NT2/D1 (cell line): ENCODE data around the gene KIF2A.

Source experiments
- DNase-seq: peaks from one replicate; pipeline ENCODE4 v3.0.0-alpha.2; 2011; ENCODE audit warnings: low read depth, low spot score
- H3K27me3 ChIP-seq: 2 replicates; pipeline ENCODE4 v1.6.0; 2011; ENCODE audit warnings: mild to moderate bottlenecking; ENCODE audit not compliant: insufficient read length, insufficient read depth
- H3K36me3 ChIP-seq: 2 replicates; pipeline ENCODE4 v1.6.1; 2011; ENCODE audit warnings: mild to moderate bottlenecking, low read length, mixed read lengths; ENCODE audit not compliant: insufficient read depth, insufficient read length
- H3K4me1 ChIP-seq: 2 replicates; pipeline ENCODE4 v1.5.1; 2011; ENCODE audit not compliant: insufficient read depth, insufficient read length
- H3K4me3 ChIP-seq: 2 replicates; pipeline ENCODE4 v1.5.1; 2011; ENCODE audit warnings: low read depth; ENCODE audit not compliant: insufficient read length
- H3K9ac ChIP-seq: 2 replicates; pipeline ENCODE4 v1.6.0; 2011; ENCODE audit warnings: low read depth; ENCODE audit not compliant: insufficient read length
- H3K9me3 ChIP-seq: 2 replicates; pipeline ENCODE4 v1.5.1; 2011; ENCODE audit warnings: mild to moderate bottlenecking, low read length; ENCODE audit not compliant: insufficient read depth
- SUZ12 ChIP-seq: IDR thresholded peaks from 2 replicates; pipeline ENCODE4 v1.6.1; 2011; ENCODE audit not compliant: insufficient read length, insufficient read depth; ENCODE audit errors: extremely low read depth
- YY1 ChIP-seq: IDR thresholded peaks from 2 replicates; pipeline ENCODE4 v1.6.1; 2011; ENCODE audit not compliant: insufficient read length, insufficient read depth
- ZNF274 ChIP-seq: IDR thresholded peaks from 2 replicates; pipeline ENCODE4 v1.6.1; 2011; ENCODE audit warnings: mild to moderate bottlenecking, low read depth, low read length

The KIF2A gene

DNA sequence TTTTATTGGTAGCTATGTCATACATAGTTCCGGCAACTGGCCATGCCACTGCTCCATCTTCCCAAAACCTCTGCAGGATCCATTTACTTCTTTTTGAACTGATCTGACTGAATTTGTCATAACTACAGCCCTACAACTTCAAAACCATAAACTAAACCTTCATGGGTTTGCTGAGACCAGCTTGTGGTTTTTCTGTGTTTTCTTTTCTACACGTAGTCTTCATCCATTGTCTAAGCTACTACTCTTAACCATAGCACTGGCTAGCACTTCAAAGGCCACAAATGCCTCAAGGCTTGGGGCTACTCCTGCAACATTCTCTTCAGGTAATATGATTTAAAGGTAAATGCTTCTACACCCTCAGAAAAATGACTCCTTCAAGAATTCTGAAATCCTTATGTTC, 9.0 kb upstream of the KIF2A start:
- H3K27me3 ChIP-seq, result no peaks in the 10 kb centered on the region
- no peaks in the 10 kb centered on the region for H3K36me3 ChIP-seq
- H3K9me3 ChIP-seq, result no peaks in the 10 kb centered on the region
- no peaks in the 10 kb centered on the region for H3K4me1 ChIP-seq
- no peak overlapping the region for H3K9ac ChIP-seq
- no peak overlapping the region for H3K4me3 ChIP-seq
- TF ChIP-seq YY1, result no peak
- no peak for TF ChIP-seq ZNF274
- no peak for TF ChIP-seq SUZ12
- no peak for DNase-seq

DNA sequence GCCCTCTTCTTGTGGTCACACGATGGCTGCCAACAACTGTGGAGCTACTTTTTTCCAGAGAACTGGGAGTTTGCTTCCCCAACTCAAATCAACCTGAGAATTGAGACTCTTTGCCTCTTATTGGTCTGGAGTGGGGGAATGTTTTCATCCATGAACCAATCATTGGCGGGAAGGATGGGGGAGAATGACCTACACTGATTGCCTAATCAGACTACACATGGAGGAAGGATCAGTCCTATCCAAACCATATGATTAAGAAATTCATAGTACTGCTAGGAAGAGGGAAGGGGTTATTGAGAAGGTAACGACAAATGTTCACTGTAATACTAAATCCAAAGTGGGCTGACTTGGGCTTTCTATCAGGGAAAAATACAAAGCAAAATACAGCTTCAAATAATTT, 7.9 kb upstream of the KIF2A start:
- Histone ChIP-seq H3K36me3 (no peaks in the 10 kb centered on the region), H3K27me3 (no peaks in the 10 kb centered on the region), H3K4me3 (no peak overlapping the region), H3K4me1 (no peaks in the 10 kb centered on the region), H3K9me3 (no peaks in the 10 kb centered on the region), H3K9ac (no peak overlapping the region)
- no peak for DNase-seq
- TF ChIP-seq YY1 (no peak), ZNF274 (no peak), SUZ12 (no peak)

DNA sequence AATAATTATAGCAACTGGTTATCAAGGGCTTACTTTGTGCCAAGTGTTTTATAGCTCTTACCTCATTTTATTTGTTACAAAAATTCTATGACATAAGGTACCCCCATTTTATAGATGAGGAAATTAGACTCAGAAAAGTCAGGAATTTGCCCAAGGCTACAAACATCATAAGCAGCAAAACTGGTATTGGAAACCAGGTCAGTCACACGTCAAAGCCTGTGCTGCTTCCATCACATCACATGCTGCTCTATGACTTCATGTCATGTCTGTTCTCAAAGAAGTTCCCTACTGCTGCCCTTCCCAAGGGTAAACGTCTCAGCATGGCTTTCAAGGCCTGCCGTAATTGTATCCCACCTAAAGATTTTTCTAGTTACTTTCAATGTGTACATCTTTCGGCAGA, 6.9 kb upstream of the KIF2A start:
- H3K4me3 ChIP-seq, result no peak overlapping the region
- H3K4me1 ChIP-seq, result no peaks in the 10 kb centered on the region
- no peaks in the 10 kb centered on the region for H3K36me3 ChIP-seq
- no peak overlapping the region for H3K9ac ChIP-seq
- no peak for TF ChIP-seq ZNF274
- no peak for TF ChIP-seq SUZ12
- DNase-seq, result no peak
- no peaks in the 10 kb centered on the region for H3K27me3 ChIP-seq
- no peaks in the 10 kb centered on the region for H3K9me3 ChIP-seq

DNA sequence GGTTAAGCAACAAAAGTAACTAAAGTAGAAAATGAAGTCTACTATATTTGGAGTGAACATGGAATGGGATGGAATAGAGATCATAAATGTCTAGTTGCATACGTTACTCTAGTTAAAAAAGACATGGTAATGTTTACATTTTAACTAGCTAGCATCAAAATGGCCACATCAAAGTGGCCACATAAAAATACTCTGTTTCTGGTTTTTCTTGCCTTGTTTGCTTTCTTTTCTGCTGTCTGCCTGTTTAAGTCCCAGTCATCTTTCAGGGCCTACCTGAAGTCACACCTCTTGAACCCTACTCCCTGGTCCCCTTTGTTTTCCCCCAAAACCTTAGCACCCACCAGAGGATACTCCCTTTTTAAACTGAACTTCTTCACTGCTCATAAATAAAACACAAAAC, 6.4 kb upstream of the KIF2A start:
- no peak for DNase-seq
- no peaks in the 10 kb centered on the region for H3K27me3 ChIP-seq
- H3K4me3 ChIP-seq, result no peak overlapping the region
- TF ChIP-seq SUZ12 (no peak), YY1 (no peak), ZNF274 (no peak)
- no peak overlapping the region for H3K9ac ChIP-seq
- no peaks in the 10 kb centered on the region for H3K9me3 ChIP-seq
- no peaks in the 10 kb centered on the region for H3K4me1 ChIP-seq
- H3K36me3 ChIP-seq, result no peaks in the 10 kb centered on the region

DNA sequence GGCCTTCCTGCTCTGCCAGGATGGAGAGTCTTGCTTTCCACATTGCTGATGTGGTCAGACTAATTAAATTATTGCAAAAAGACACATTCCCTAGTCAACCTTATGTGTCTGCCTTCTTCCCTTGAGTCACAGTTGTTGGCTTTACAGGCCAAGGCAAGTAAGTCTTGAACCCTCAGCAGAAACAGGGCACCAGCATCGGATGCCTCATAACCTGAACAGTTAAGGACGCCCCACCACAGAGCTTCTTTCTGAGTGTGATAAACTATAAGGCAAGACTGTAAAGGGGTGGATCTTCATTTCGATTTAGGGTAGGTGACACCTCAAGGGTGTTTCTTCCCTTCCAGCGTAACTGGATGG, 670 bp upstream of the KIF2A start:
- TF ChIP-seq SUZ12, result no peak
- TF ChIP-seq YY1, result no peak
- H3K36me3 ChIP-seq, result peaks cover 12% of the 10 kb centered on the region
- peak overlapping the region; percentile 61 for H3K9ac ChIP-seq
- no peaks in the 10 kb centered on the region for H3K4me1 ChIP-seq
- DNase-seq, result no peak
- H3K9me3 ChIP-seq, result no peaks in the 10 kb centered on the region
- H3K4me3 ChIP-seq, result peak overlapping the region; percentile 3
- H3K27me3 ChIP-seq, result no peaks in the 10 kb centered on the region

DNA sequence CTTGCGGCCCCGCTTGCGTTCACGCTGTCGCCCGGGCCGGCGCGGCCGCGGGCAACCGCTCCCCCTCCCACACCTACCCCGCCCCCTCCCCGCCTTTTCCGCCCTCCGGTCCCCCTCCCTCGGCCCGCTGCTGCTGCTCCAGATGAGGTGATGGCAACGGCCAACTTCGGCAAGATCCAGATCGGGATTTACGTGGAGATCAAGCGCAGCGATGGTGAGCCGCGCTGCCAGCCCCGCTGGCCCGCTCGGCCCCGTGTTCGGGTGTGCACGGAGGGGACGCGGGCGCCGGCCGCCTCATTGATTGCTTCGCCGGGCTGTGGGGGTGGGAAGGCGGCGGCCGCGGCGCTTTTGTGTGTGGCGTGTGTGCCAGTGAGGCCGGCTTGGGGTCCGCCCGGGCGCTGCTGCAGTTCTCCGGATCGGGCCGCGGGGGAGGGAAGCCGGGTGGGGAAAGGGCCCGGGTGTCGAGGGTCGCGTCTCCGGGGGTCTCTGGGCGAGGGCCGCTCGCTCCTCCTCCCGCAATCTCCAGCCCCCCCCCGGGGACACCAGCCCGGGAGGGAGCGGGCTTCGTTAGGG, 403 bp downstream of the KIF2A start:
- peak overlapping the region; percentile 66 for H3K4me3 ChIP-seq
- H3K9me3 ChIP-seq, result no peaks in the 10 kb centered on the region
- DNase-seq, result peak; percentile 28
- H3K36me3 ChIP-seq, result peaks cover 12% of the 10 kb centered on the region
- TF ChIP-seq ZNF274 (no peak), YY1 (no peak), SUZ12 (no peak)
- H3K9ac ChIP-seq, result peak overlapping the region; percentile 92
- H3K4me1 ChIP-seq, result no peaks in the 10 kb centered on the region
- H3K27me3 ChIP-seq, result no peaks in the 10 kb centered on the region

DNA sequence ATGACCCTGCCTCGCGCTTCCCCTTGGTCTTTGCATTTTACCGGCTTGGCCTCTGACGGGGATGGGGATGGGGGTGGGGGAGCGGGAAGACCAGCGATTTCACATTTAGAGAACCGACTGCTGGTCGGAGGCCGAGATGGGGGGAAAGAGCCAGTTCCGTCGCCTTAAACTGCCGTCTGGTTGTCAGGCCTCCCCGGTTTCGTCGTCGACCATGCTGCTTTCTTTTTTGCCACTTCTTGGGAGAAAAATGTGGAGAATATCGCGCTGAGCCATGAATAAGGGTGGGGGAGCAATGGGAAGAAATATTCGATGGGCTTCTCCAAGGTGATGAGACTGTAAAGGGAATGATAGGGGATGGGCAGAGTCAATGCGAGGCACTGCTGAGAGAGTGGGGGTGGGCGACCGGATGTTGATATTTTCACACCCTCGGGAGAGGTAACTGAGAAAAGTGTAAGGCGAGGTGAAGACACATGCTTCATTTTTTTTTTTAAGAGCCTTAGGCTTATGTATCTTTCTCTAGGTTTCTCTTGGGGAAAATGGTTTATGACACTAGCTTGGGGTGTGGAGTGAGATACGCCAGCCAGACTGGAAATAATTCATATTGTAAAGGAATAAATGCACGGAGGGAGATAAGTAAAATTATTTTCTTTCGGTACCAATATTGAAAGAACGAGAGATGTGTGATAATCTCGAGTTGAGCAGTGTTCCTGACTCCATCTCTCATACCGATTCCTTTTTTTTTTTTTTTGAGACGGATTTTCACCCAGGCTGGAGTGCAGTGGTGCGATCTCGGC, 1.1 kb downstream of the KIF2A start:
- H3K36me3 ChIP-seq, result peaks cover 12% of the 10 kb centered on the region
- peak overlapping the region; percentile 66 for H3K4me3 ChIP-seq
- no peaks in the 10 kb centered on the region for H3K9me3 ChIP-seq
- no peaks in the 10 kb centered on the region for H3K4me1 ChIP-seq
- TF ChIP-seq YY1 (no peak), SUZ12 (no peak)
- H3K27me3 ChIP-seq, result no peaks in the 10 kb centered on the region
- H3K9ac ChIP-seq, result peak overlapping the region; percentile 92
- no peak for DNase-seq

DNA sequence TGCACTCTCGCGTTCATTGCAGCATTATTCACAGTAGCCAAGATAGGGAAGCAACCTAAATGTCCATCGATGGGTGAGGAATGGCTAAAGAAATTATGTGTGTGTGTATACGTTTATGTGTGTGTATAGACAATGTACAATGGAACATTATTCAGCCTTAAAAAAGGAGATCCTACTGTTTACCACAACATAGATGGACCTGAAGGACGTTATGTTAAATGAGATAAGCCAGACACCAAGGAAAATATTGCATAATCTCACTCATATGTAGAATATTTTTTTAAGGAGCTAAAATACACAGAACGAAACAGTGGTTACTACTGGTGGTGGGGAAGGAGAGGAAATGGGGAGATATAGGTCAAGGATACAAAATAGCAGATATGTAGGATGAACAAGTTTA, 2.4 kb downstream of the KIF2A start:
- no peaks in the 10 kb centered on the region for H3K4me1 ChIP-seq
- no peak for DNase-seq
- H3K9ac ChIP-seq, result no peak overlapping the region
- H3K27me3 ChIP-seq, result no peaks in the 10 kb centered on the region
- no peaks in the 10 kb centered on the region for H3K9me3 ChIP-seq
- H3K36me3 ChIP-seq, result peaks cover 12% of the 10 kb centered on the region
- no peak overlapping the region for H3K4me3 ChIP-seq
- TF ChIP-seq SUZ12 (no peak), YY1 (no peak), ZNF274 (no peak)
